Measurements from ENCODE around the gene BTBD6.
"Not testable (repeated sequence)": the region's sequence is repeated elsewhere in the genome, so short reads cannot be mapped to it uniquely, and the experiment has no call there.

Gene BTBD6

GRCh38 chr14:105269405-105269804, 21.1 kb downstream of the BTBD6 start:
- ChIA-PET CTCF (interaction anchor here (0.5 to 1.5 kb wide), 2 partner anchors 9 to 13 kb away, joined by 3 to 8 read pairs; no protein-coding TSS in a partner anchor), POLR2A (ENCODE audit: low non-redundant PET) (no interaction called here)
- H3K27ac ChIP-seq, result no peak overlapping the region
- no peak for DNase-seq (ENCODE audit: low spot score)
- TF ChIP-seq, protein P1, sequence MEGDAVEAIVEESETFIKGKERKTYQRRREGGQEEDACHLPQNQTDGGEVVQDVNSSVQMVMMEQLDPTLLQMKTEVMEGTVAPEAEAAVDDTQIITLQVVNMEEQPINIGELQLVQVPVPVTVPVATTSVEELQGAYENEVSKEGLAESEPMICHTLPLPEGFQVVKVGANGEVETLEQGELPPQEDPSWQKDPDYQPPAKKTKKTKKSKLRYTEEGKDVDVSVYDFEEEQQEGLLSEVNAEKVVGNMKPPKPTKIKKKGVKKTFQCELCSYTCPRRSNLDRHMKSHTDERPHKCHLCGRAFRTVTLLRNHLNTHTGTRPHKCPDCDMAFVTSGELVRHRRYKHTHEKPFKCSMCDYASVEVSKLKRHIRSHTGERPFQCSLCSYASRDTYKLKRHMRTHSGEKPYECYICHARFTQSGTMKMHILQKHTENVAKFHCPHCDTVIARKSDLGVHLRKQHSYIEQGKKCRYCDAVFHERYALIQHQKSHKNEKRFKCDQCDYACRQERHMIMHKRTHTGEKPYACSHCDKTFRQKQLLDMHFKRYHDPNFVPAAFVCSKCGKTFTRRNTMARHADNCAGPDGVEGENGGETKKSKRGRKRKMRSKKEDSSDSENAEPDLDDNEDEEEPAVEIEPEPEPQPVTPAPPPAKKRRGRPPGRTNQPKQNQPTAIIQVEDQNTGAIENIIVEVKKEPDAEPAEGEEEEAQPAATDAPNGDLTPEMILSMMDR (conservative IDR thresholded peaks at IDR 0.05; ENCODE audit: low read depth), result no peak

DNA sequence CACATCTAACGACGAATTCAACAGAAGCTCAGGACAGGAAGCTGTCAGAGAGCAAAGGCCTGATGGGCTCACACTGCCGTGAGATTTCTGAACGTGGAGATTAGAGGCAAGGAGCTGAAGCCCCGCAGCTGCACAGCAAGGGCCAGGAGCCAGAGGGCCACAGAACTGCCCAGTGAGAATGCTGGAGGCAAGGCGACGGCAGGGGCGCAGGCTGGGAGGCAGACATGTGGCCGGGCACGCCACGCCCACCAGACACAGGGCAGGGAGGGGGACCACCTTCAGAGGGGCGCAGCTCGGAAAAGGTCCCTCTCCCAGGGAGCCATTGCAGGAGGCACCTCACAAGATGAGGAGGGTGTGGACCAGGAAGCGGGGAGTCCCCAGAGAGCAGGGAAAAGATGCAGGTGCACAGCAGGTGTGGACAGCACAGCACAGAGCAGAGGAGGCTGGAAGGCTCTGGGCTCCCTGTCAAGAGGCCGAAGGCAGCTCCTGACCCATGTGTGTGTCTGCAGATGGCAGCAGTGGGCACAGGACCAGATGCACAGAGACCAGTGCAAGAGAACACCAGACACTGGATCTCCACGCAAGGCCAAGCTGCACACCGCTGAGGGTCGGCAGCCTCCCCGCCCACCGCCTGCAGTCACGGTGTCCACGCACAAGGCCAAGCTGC, 23.0 kb downstream of the BTBD6 start:
- TF ChIP-seq, protein P1 (conservative IDR thresholded peaks at IDR 0.05; ENCODE audit: low read depth), result no peak
- H3K27ac ChIP-seq, result no peak overlapping the region
- ChIA-PET POLR2A (ENCODE audit: low non-redundant PET) (no interaction called here), CTCF (interaction anchor here (0.8 kb wide), 1 partner anchor 11 kb away, joined by 6 read pairs; no protein-coding TSS in a partner anchor)
- no peak for DNase-seq (ENCODE audit: low spot score)

DNA sequence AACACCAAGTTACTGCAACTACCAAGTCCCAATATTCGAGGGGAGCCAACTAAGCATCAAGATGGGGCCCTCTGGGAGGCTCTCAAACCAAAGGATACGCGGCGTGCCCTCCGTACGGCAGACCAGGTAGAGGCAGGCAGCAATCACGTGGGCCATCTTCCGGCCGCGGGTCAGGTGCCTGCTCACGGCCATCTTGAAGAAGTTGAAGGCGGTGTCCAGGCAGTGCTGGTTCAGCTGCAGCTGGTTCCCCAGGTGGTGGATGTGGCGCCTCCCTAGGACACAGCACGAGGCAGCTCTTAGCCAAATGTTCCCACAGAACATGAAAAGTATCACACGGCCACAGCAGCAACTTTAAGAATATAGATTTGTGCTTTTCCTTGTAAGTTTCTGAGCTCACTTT, 24.3 kb downstream of the BTBD6 start:
- TF ChIP-seq, protein P1 (conservative IDR thresholded peaks at IDR 0.05; ENCODE audit: low read depth), result no peak
- H3K27ac ChIP-seq, result peak overlapping the region; percentile 23
- CTCF ChIA-PET, result no interaction called here
- POLR2A ChIA-PET (ENCODE audit: low non-redundant PET), result no interaction called here
- no peak for DNase-seq (ENCODE audit: low spot score)

DNA sequence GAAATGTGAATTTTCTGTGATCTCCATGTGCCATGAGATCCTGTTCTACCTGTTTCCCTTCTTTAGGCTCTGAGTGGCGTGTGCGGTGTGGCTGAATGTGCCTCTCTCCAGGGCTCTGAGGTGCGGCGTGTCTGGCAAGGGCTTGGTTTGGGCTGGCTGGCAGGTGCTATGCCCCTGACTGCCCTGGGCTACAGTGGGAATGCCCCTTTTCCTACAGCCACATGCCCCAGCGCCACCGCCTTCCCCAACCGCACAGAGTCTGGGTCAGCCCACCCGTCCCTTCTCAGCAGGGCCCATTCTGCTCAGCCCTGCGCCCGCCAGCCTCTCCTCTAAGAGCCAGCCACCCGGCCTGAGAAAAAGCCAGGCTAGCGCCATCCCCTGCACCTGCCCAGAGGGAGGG, 24.7 kb downstream of the BTBD6 start:
- ChIA-PET CTCF (no interaction called here), POLR2A (ENCODE audit: low non-redundant PET) (no interaction called here)
- DNase-seq (ENCODE audit: low spot score), result no peak
- TF ChIP-seq, protein P1 (conservative IDR thresholded peaks at IDR 0.05; ENCODE audit: low read depth), result no peak
- H3K27ac ChIP-seq, result peak overlapping the region; percentile 23

- DNase-seq (ENCODE audit: low spot score), result no peak
- no peak overlapping the region for H3K27ac ChIP-seq
- CTCF ChIA-PET, result interaction anchor here (0.6 kb wide), 1 partner anchor 1442 kb away, joined by 3 read pairs; no protein-coding TSS in a partner anchor
- POLR2A ChIA-PET (ENCODE audit: low non-redundant PET), result no interaction called here
- TF ChIP-seq, protein P1 (conservative IDR thresholded peaks at IDR 0.05; ENCODE audit: low read depth), result no peak
These were observed 26.3 kb downstream of the BTBD6 start for GRCh38 chr14:105274637-105275036.

DNA sequence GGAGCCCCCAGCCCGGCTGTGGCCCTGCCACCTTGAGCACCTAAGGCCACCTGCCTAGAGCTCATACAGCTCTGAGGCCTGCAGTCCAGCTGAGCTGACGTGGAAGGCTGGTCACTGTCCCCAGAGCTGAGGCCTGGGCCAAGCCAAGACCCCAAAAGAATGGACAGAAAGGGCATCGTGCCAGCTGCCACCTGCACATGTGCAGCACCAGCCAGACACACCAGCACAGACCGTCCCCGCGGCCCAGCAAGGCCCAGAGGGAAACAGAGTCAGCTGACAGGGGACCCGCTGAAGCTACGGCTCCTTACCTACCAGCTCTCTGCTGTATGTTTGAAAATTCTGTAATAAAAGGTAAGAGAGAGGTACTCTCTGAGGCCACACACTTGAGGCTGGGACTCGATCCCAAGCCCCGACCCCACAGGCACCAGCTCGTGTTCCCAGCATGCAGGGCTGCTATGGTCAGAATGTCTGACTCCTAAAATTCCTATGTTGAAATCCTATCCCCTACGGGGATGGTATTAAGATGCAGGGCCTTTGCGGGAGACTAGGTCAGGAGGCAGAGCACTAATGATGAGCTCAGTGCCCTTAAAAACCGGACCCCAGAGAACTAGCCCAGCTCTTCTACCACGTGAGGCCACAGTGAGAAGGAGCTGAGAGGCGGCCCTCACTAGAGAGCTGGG, 27.1 kb downstream of the BTBD6 start:
- TF ChIP-seq, protein P1 (conservative IDR thresholded peaks at IDR 0.05; ENCODE audit: low read depth), result no peak
- no peak overlapping the region for H3K27ac ChIP-seq
- CTCF ChIA-PET, result interaction anchor here (0.6 to 0.7 kb wide), 3 partner anchors 106 to 1441 kb away, joined by 3 to 4 read pairs (median 3); no protein-coding TSS in a partner anchor
- POLR2A ChIA-PET (ENCODE audit: low non-redundant PET), result no interaction called here
- no peak for DNase-seq (ENCODE audit: low spot score)

GRCh38 chr14:105277448-105277847, 29.1 kb downstream of the BTBD6 start:
- DNase-seq (ENCODE audit: low spot score); CTCF ChIA-PET; POLR2A ChIA-PET (ENCODE audit: low non-redundant PET); H3K27ac ChIP-seq: not testable (repeated sequence)
